Cardiac muscle cell (in vitro differentiated cells and primary cell): ENCODE results near the gene CD27. TPM values are rescaled to one million over a fixed set of nuclear protein-coding genes. Genes with fewer than 3 reads are reported as not detected.

ENCODE experiments used
- DNase-seq, 2 donors: peaks; one replicate each; pipeline versions ENCODE4 v3.0.0 to v3.0.0-alpha.2; 2010 to 2017; ENCODE audit warnings: low read depth in 1 of 2, low spot score in 1 of 2
- H3K27ac ChIP-seq: fragments of 200-600 bp; sonication (generic); 2 replicates; pipeline ENCODE4 v1.5.1; 2016
- H3K27me3 ChIP-seq: fragments of 200-600 bp; sonication (generic); 2 replicates; pipeline ENCODE4 v1.6.0; 2016; ENCODE audit warnings: control low read depth
- H3K36me3 ChIP-seq: fragments of 200-600 bp; sonication (generic); 2 replicates; pipeline ENCODE4 v1.5.1; 2016; ENCODE audit warnings: control low read depth
- H3K4me1 ChIP-seq: fragments of 200-600 bp; sonication (generic); 2 replicates; pipeline ENCODE4 v1.8.1; 2017; ENCODE audit warnings: low read depth, mild to moderate bottlenecking, mixed run types
- H3K4me3 ChIP-seq: fragments of 200-600 bp; sonication (generic); 2 replicates; pipeline ENCODE4 v1.5.1; 2016; ENCODE audit warnings: mild to moderate bottlenecking
- H3K9me3 ChIP-seq: fragments of 200-600 bp; sonication (generic); 2 replicates; pipeline ENCODE4 v1.5.1; 2017; ENCODE audit warnings: low read depth, mild to moderate bottlenecking, control low read depth
- polyA plus RNA-seq: library from polyadenylated mRNA; unstranded; fragments of >200 nt; fragmentation: Nextera tagmentation; extraction: Ambion mirVana; gene quantifications from 2 replicates; pipeline ENCODE4 v1.2.1, GENCODE V29; 2016
- total RNA-seq: library from RNA; depleted of rRNA; stranded (reverse); fragments of >200 nt; gene quantifications from 2 replicates; pipeline ENCODE4 v1.2.3, GENCODE V29; 2016
- TF ChIP-seq, protein P1 (sequence below): IDR thresholded peaks from 2 replicates; pipeline ENCODE4 v1.5.1; 2012; ENCODE audit warnings: low read depth, mild to moderate bottlenecking, low read length

Gene CD27
- total and polyA plus RNA-seq, 2 experiments from 2014 or later: 0.32 TPM; not detected in 1

DNA sequence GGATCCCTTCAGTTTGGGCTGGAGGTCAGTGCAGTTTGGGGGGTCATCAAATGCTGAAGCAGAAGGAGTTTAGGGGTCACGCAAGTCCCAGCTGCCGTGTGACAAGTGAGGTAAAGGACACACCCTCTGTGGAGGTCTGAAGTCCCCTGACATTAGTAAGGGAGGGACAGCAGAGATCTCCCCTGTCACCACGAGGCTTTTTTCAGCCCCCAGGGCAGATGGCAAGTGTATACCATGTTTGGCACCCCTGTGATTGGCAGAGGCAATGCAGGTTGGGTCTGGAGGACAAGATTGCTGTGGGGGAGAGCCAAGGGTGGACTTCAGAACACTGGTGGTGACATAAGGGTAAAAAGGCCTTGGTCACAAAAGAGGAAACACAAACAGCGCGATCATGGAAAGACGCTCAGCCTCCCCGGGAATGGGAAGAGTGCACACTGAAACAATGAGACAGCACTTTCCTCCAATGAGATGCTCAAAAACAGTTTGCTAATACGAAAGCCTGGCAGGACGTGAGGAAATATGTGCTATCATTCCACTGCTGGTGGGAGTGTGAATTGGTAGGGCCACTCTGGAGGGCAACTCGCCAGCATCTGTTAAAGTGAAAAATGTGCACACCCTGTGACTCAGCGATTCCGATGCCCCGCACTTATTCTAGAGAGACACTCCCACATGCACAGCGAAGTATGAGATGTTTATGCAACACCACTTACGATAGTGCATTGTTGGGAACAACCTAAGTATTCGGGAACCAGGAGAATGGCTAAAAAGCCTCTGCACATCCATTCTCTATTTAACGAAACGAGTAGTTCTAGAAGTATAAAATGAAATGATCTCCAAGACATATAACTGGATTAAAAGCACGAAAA lies 14.4 kb upstream of the CD27 start:
- Histone ChIP-seq H3K27ac (no peak overlapping the region), H3K4me3 (no peak overlapping the region), H3K27me3 (no peaks in the 10 kb centered on the region), H3K36me3 (no peaks in the 10 kb centered on the region), H3K4me1 (no peaks in the 10 kb centered on the region), H3K9me3 (no peaks in the 10 kb centered on the region)
- TF ChIP-seq, protein P1, sequence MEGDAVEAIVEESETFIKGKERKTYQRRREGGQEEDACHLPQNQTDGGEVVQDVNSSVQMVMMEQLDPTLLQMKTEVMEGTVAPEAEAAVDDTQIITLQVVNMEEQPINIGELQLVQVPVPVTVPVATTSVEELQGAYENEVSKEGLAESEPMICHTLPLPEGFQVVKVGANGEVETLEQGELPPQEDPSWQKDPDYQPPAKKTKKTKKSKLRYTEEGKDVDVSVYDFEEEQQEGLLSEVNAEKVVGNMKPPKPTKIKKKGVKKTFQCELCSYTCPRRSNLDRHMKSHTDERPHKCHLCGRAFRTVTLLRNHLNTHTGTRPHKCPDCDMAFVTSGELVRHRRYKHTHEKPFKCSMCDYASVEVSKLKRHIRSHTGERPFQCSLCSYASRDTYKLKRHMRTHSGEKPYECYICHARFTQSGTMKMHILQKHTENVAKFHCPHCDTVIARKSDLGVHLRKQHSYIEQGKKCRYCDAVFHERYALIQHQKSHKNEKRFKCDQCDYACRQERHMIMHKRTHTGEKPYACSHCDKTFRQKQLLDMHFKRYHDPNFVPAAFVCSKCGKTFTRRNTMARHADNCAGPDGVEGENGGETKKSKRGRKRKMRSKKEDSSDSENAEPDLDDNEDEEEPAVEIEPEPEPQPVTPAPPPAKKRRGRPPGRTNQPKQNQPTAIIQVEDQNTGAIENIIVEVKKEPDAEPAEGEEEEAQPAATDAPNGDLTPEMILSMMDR: no peak
- peak in 1 of 2 donors; percentile 100 for DNase-seq

DNA sequence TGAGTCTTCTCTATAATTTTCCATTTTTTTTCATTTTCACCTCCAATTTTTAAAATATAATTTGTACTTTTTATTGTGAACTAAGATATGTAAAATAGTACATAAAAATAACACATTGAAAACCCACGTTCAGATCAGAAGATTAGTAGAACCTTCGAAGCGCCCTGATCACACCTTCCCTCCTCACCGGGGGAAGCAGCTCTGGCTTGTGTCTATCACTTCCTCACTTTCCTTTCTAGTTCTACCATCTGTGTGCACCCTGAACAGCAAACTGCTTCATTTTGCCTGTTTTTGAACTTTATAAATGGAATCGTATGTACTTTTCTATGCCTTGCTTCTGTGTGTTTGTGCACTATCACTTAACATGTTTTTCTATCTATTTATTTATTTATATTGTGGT lies 11.8 kb upstream of the CD27 start:
- TF ChIP-seq, protein P1: no peak
- no peak overlapping the region for H3K27ac ChIP-seq
- H3K4me3 ChIP-seq: no peak overlapping the region
- no peaks in the 10 kb centered on the region for H3K9me3 ChIP-seq
- H3K4me1 ChIP-seq: no peaks in the 10 kb centered on the region
- no peaks in the 10 kb centered on the region for H3K36me3 ChIP-seq
- no peaks in the 10 kb centered on the region for H3K27me3 ChIP-seq
- DNase-seq: no peak

DNA sequence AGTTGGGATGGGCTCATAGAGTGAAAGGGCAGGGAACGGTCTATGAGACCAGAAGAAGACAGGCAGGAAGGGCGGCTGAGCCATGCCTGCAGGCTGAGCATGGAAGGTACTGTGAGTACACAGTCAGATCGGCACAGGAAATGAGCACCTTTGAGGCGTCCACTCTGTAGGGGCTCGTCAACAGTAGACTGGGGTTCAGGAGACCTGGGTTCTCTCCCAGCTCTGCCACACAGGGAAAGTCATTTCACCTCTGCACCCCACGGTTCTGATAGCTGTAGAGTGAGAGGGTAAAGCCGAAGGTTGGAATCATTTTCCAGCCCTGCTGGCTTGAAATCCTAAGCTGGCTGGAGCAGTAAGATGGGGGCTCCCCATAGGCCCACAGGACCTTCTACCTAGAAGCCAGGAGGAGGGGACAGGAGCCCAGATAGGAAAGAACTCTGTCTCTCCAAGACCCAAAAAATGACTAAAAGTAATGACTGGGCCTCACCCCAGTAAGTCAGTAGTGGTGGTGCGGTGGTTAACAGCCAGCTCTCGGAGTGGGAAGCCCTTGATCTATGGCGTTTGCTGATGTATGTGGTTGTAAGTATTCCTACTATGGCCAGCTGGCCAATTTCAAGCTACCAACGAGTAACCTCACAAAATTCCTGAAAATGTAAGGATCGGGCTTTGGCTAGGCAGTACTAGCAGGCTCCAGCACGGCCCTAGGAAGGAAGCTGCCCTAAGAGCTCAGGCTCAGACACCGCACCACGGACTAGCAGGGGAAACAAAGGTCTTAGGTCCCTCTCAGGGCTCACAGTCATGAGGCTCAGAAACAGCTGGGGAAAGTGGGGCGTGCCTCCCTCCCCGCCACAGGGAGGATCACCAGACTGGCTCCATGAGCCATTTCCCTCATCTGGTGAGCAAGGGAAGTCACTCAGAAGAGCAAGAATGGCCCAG lies 10.3 kb upstream of the CD27 start:
- Histone ChIP-seq H3K4me1 (no peaks in the 10 kb centered on the region), H3K9me3 (no peaks in the 10 kb centered on the region), H3K36me3 (no peaks in the 10 kb centered on the region), H3K27me3 (no peaks in the 10 kb centered on the region), H3K27ac (no peak overlapping the region), H3K4me3 (no peak overlapping the region)
- TF ChIP-seq, protein P1: no peak
- DNase-seq: no peak

DNA sequence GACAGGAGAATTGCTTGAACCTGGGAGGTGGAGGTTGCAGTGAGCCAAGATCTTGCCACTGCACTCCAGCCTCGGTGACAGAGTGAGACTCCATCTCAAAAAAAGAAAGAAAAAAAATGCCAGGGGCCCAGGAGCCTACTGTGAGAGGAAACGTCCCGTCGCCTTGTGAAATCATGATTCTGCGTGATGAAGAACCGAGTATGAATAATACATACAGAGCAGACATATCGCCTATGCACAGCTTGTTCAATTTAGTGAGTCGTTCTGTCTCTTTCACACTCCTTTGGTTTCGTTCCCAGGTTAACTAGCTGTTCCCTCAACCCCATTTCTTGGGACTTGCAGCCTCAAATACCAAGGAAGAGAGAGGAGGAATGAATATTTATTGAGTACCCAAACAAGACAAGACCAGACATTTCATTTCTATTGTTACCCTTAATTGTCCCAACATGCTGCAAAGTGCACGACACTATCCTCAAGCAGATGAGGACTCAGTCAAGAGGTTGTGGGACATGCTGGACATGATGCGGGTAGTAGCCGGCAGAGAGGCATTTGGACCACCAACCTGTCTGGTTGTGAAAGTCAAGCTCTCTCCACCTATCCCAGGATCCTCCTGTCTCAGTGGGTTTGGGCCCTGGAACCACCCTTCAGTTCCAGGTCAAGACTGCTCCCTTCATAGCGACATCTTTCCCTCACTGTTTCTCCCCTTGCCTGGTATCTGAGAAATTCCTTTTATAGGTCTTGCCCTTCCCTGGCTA lies 8.6 kb upstream of the CD27 start:
- no peaks in the 10 kb centered on the region for H3K27me3 ChIP-seq

More for the DNA sequence above, 8.6 kb upstream of the CD27 start:
- TF ChIP-seq, protein P1: no peak
- no peak for DNase-seq
- Histone ChIP-seq H3K4me3 (no peak overlapping the region), H3K36me3 (no peaks in the 10 kb centered on the region), H3K27ac (no peak overlapping the region), H3K9me3 (no peaks in the 10 kb centered on the region), H3K4me1 (no peaks in the 10 kb centered on the region)
